HEK293T (cell line): ENCODE measurements around the gene TDRKH.

ENCODE experiments used
- BHLHE40 ChIP-seq: fragments of 450-650 bp; IDR thresholded peaks from 2 replicates; pipeline ENCODE4 v1.6.1; 2016; ENCODE audit warnings: mild to moderate bottlenecking, moderate library complexity, borderline replicate concordance
- ELF4 ChIP-seq: fragments of 450-650 bp; IDR thresholded peaks from 2 replicates; pipeline ENCODE4 v1.6.1; 2017; ENCODE audit warnings: antibody characterized with exemption
- LEF1 ChIP-seq: fragments of 450-650 bp; IDR thresholded peaks from 2 replicates; pipeline ENCODE4 v1.6.1; 2017; ENCODE audit warnings: mild to moderate bottlenecking, borderline replicate concordance
- SP1 ChIP-seq: fragments of 450-650 bp; IDR thresholded peaks from 2 replicates; pipeline ENCODE4 v1.6.1; 2017

- no peak for TF ChIP-seq SP1
- no peak for TF ChIP-seq ELF4
- TF ChIP-seq LEF1: no peak
- TF ChIP-seq BHLHE40: no peak
These were observed 41.3 kb upstream of the TDRKH start, which contains the start of gene RORC for GRCh38 chr1:151831605-151832004.
